Stimulated activated CD8-positive, alpha-beta memory T cell treated with anti-CD3 and anti-CD28 coated beads, Interleukin-7, amount 100 ng/mL, for 1 hour (primary cell): ENCODE results near the gene ADAMTS13.
"Not testable (repeated sequence)": the region's sequence is repeated elsewhere in the genome, so short reads cannot be mapped to it uniquely, and the experiment has no call there.

ENCODE experiments used
- DNase-seq, 2 donors: peaks; one replicate each; pipeline ENCODE4 v3.0.0-alpha.2; 2020; ENCODE audit warnings: low read depth in 2 of 2

ADAMTS13 gene

GRCh38 chr9:133421615-133422542, at the start of gene ADAMTS13:
Gene ADAMTS13 (plus strand): TSS chr9:133422367. CDS start chr9:133422444, 77 bp downstream.
- no peak for DNase-seq

GRCh38 chr9:133374612-133375115, 47.5 kb upstream of the ADAMTS13 start:
- DNase-seq: no peak

GRCh38 chr9:133375116-133375723, 46.9 kb upstream of the ADAMTS13 start:
- no peak for DNase-seq

GRCh38 chr9:133375724-133376654, 46.2 kb upstream of the ADAMTS13 start, which contains the start of the genes STKLD1 and SURF4:
Gene STKLD1 (plus strand): TSS chr9:133376366. CDS start chr9:133376474, 108 bp downstream.
Gene SURF4 (minus strand): TSS chr9:133376060. CDS start chr9:133375969, 91 bp downstream.
- DNase-seq: peak; percentile 91

- DNase-seq: not testable (repeated sequence)
Observed at GRCh38 chr9:133377280-133377679, 44.9 kb upstream of the ADAMTS13 start.

- no peak for DNase-seq
Observed at GRCh38 chr9:133377721-133378216, 44.4 kb upstream of the ADAMTS13 start.

- DNase-seq: no peak
Observed at GRCh38 chr9:133378408-133378962, 43.7 kb upstream of the ADAMTS13 start.

- DNase-seq: no peak
Observed at GRCh38 chr9:133379153-133380086, 42.7 kb upstream of the ADAMTS13 start.

- no peak for DNase-seq
Observed at GRCh38 chr9:133380734-133381133, 41.4 kb upstream of the ADAMTS13 start.

- no peak for DNase-seq
Observed at GRCh38 chr9:133382507-133383141, 39.5 kb upstream of the ADAMTS13 start.

GRCh38 chr9:133383438-133383837, 38.7 kb upstream of the ADAMTS13 start:
- DNase-seq: no peak

GRCh38 chr9:133384736-133385321, 37.3 kb upstream of the ADAMTS13 start:
- DNase-seq: no peak

GRCh38 chr9:133385452-133385851, 36.7 kb upstream of the ADAMTS13 start:
- DNase-seq: no peak

GRCh38 chr9:133386338-133386737, 35.8 kb upstream of the ADAMTS13 start:
- DNase-seq: no peak

- no peak for DNase-seq
Observed at GRCh38 chr9:133387680-133388079, 34.5 kb upstream of the ADAMTS13 start.

- no peak for DNase-seq
Observed at GRCh38 chr9:133389025-133389557, 33.1 kb upstream of the ADAMTS13 start.

GRCh38 chr9:133389562-133389961, 32.6 kb upstream of the ADAMTS13 start:
- no peak for DNase-seq

GRCh38 chr9:133390713-133391112, 31.5 kb upstream of the ADAMTS13 start:
- DNase-seq: no peak

- DNase-seq: not testable (repeated sequence)
Observed at GRCh38 chr9:133391449-133391848, 30.7 kb upstream of the ADAMTS13 start.
